ENCODE results near the gene CTAGE1.

DNA sequence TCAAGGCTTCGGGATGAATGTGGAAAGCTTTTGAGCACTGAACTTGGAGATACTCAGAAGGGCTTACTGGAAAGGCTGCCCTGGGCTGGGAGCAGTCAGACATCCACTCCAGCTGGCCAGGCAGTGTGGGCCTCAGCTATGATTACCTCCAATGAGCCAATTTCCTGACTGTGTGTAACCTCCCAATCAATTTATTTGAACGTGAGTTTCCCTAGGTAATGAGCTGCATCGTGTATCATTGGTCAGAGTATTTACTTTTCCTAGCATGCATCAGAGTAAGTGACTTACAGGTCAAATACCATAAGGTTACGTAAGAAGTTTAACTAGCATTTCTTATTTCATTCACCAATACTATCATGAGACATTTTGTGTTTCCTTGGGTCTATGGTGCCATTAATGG, 11.0 kb upstream of the CTAGE1 start:
- TF ChIP-seq EZH2phosphoT487 (IDR thresholded peaks at IDR 0.05; ENCODE audit: borderline replicate concordance, low read length) (no peak), EZH2 (IDR thresholded peaks at IDR 0.05; ENCODE audit: low read length, unreplicated experiment) (no peak)
- TF ChIP-seq, protein P1, sequence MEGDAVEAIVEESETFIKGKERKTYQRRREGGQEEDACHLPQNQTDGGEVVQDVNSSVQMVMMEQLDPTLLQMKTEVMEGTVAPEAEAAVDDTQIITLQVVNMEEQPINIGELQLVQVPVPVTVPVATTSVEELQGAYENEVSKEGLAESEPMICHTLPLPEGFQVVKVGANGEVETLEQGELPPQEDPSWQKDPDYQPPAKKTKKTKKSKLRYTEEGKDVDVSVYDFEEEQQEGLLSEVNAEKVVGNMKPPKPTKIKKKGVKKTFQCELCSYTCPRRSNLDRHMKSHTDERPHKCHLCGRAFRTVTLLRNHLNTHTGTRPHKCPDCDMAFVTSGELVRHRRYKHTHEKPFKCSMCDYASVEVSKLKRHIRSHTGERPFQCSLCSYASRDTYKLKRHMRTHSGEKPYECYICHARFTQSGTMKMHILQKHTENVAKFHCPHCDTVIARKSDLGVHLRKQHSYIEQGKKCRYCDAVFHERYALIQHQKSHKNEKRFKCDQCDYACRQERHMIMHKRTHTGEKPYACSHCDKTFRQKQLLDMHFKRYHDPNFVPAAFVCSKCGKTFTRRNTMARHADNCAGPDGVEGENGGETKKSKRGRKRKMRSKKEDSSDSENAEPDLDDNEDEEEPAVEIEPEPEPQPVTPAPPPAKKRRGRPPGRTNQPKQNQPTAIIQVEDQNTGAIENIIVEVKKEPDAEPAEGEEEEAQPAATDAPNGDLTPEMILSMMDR (conservative IDR thresholded peaks at IDR 0.05; ENCODE audit: low read depth, low read length), result no peak

Data from PC-3 (cell line).